ENCODE results near the gene NKX1-1. TPM values are rescaled to one million over a fixed set of nuclear protein-coding genes. Genes with fewer than 3 reads are reported as not detected.
"Not testable (repeated sequence)": the region's sequence is repeated elsewhere in the genome, so short reads cannot be mapped to it uniquely, and the experiment has no call there.

NKX1-1 gene
- total RNA-seq, 2 experiments from 2014 or later: not detected

- Histone ChIP-seq H3K27ac (ENCODE audit: low read depth in 1 of 2, low read length in 2 of 2) (no peak overlapping the region), H3K4me3 (ENCODE audit: low read length) (no peak overlapping the region), H3K36me3 (ENCODE audit: insufficient read depth, low read length) (no peaks in the 10 kb centered on the region), H3K9me3 (ENCODE audit: control insufficient read depth in 1 of 2, insufficient read depth in 1 of 2, low read length in 2 of 2) (peaks cover 0 to 25% of the 10 kb centered on the region in 2 experiments), H3K27me3 (ENCODE audit: control insufficient read depth in 1 of 2, insufficient read depth in 2 of 2, low read length in 2 of 2) (peaks cover 0 to 12% of the 10 kb centered on the region in 2 experiments), H3K4me1 (ENCODE audit: insufficient read depth, low read length) (no peaks in the 10 kb centered on the region)
- H3K36me3 Mint-ChIP-seq (ENCODE audit: low read depth): no peaks in the 10 kb centered on the region
- no peaks in the 10 kb centered on the region for H3K9me3 Mint-ChIP-seq
- no peak for TF ChIP-seq CTCF (IDR thresholded peaks at IDR 0.05)
- ChIA-PET CTCF (no interaction called here), POLR2A (no interaction called here)
- H3K27me3 Mint-ChIP-seq: peaks cover 11% of the 10 kb centered on the region
- no peak for ATAC-seq (ENCODE audit: poor library complexity)
- H3K27ac Mint-ChIP-seq: no peak overlapping the region
- intact Hi-C loops (cut with DNase I, micrococcal nuclease): no loop called here
- no peak overlapping the region for H3K4me3 Mint-ChIP-seq
- H3K4me1 Mint-ChIP-seq (ENCODE audit: low read depth): no peaks in the 10 kb centered on the region
- DNase-seq: no peak
Measured at GRCh38 chr4:1446502-1447386, 40.5 kb upstream of the NKX1-1 start.

DNA sequence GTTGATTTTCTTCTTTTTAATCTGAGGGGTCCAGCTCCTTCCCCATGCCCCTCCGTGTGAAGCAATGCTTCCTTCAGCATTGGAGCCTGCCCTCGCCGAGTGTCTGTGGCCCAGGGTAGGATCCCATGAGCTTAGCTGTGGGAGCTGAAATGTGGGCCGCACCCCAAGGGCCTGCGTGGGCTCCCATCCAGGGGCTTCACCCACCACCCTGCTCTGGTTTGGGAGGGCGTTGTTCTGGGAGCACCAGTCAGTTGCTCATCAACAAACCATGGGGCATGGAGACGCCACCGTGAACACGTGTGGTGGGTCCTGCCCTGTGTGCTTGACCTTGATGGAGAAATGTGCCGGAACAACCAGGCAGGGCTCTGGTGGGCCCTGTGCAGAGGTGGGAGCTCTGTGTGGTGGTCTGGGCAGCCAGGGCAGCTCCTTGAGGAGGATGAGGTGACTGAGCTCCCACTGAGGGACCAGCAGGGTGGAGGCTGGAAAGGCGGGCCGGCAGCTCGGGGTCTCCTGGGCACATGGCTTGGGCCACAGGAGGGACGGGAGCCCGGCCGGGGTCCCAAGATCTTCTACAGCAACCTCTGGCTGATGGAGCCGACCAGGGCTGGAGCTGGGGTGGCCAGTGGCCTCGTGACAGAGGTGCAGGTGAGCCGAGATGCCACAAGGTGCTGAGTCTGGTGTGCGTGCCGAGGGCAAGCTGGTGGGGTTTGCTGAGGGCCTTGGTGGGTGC lies 39.6 kb upstream of the NKX1-1 start:
- intact Hi-C loops (cut with DNase I, micrococcal nuclease): no loop called here
- Mint-ChIP-seq H3K4me1 (ENCODE audit: low read depth) (no peaks in the 10 kb centered on the region), H3K36me3 (ENCODE audit: low read depth) (no peaks in the 10 kb centered on the region), H3K27me3 (peaks cover 11% of the 10 kb centered on the region), H3K9me3 (no peaks in the 10 kb centered on the region), H3K27ac (no peak overlapping the region), H3K4me3 (no peak overlapping the region)
- H3K4me3 ChIP-seq (ENCODE audit: low read length): no peak overlapping the region
- ATAC-seq (ENCODE audit: poor library complexity): no peak
- no peak for TF ChIP-seq CTCF (IDR thresholded peaks at IDR 0.05)
- no peaks in the 10 kb centered on the region for H3K36me3 ChIP-seq (ENCODE audit: insufficient read depth, low read length)
- peak in 1 of 14 experiments; percentile 6 for DNase-seq
- ChIA-PET CTCF (no interaction called here), POLR2A (no interaction called here)
- H3K27ac ChIP-seq (ENCODE audit: low read depth in 1 of 2, low read length in 2 of 2): no peak overlapping the region
- peaks cover 0 to 12% of the 10 kb centered on the region in 2 experiments for H3K27me3 ChIP-seq (ENCODE audit: control insufficient read depth in 1 of 2, insufficient read depth in 2 of 2, low read length in 2 of 2)
- peaks cover 0 to 17% of the 10 kb centered on the region in 2 experiments for H3K9me3 ChIP-seq (ENCODE audit: control insufficient read depth in 1 of 2, insufficient read depth in 1 of 2, low read length in 2 of 2)
- H3K4me1 ChIP-seq (ENCODE audit: insufficient read depth, low read length): no peaks in the 10 kb centered on the region

DNA sequence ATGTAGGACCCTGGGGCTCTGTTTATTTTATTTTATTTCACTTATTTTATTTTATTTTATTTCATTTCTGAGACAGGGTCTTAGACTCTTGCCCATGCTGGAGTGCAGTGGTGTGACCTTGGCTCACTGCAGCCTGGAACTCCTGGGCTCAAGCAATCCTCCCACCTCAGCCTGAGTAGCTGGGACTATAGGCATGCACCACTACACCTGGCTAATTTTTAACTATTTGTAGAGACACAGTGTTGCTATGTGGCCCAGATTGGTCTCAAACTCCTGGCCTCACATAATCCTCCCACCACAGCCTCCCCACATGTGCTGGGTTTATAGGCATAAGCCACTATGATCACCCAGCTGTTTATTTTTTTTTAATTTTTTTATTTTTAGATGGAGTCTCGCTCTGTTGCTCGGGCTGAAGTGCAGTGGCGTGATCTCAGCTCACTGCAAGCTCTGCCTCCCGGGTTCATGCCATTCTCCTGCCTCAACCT lies 37.5 kb upstream of the NKX1-1 start:
- CTCF ChIA-PET; H3K9me3 ChIP-seq (ENCODE audit: control insufficient read depth in 1 of 2, insufficient read depth in 1 of 2, low read length in 2 of 2); DNase-seq; H3K27ac Mint-ChIP-seq; H3K27ac ChIP-seq (ENCODE audit: low read depth in 1 of 2, low read length in 2 of 2); intact Hi-C loops (cut with DNase I, micrococcal nuclease); H3K4me3 Mint-ChIP-seq; ATAC-seq (ENCODE audit: poor library complexity); H3K9me3 Mint-ChIP-seq; H3K4me1 Mint-ChIP-seq (ENCODE audit: low read depth); H3K36me3 ChIP-seq (ENCODE audit: insufficient read depth, low read length); H3K4me3 ChIP-seq (ENCODE audit: low read length); H3K36me3 Mint-ChIP-seq (ENCODE audit: low read depth); POLR2A ChIA-PET; H3K4me1 ChIP-seq (ENCODE audit: insufficient read depth, low read length); H3K27me3 ChIP-seq (ENCODE audit: control insufficient read depth in 1 of 2, insufficient read depth in 2 of 2, low read length in 2 of 2): not testable (repeated sequence)
- H3K27me3 Mint-ChIP-seq: peaks cover 11% of the 10 kb centered on the region

All from CD4-positive, alpha-beta T cell (primary cell).